D721Med (cell line): Measurements from ENCODE around the gene C17orf113.

Experiments used
- DNase-seq: peaks from one replicate; pipeline ENCODE4 v3.0.0; 2011; ENCODE audit warnings: low spot score; ENCODE audit not compliant: insufficient read length
- FAIRE-seq: peaks from 2 replicates; lab custom pipeline; 2011; peaks lifted over from hg19 to GRCh38; lab: Jason Lieb, UNC
- CTCF ChIP-seq: IDR thresholded peaks from 2 replicates; pipeline ENCODE4 v1.5.1; 2012; ENCODE audit warnings: mild to moderate bottlenecking, control low read depth; ENCODE audit not compliant: insufficient read depth; ENCODE audit errors: missing control alignments

Gene C17orf113

GRCh38 chr17:42040818-42041217 lies 9.6 kb downstream of the C17orf113 start:
- FAIRE-seq (no peak), DNase-seq (no peak)
- no peak for TF ChIP-seq CTCF

DNA sequence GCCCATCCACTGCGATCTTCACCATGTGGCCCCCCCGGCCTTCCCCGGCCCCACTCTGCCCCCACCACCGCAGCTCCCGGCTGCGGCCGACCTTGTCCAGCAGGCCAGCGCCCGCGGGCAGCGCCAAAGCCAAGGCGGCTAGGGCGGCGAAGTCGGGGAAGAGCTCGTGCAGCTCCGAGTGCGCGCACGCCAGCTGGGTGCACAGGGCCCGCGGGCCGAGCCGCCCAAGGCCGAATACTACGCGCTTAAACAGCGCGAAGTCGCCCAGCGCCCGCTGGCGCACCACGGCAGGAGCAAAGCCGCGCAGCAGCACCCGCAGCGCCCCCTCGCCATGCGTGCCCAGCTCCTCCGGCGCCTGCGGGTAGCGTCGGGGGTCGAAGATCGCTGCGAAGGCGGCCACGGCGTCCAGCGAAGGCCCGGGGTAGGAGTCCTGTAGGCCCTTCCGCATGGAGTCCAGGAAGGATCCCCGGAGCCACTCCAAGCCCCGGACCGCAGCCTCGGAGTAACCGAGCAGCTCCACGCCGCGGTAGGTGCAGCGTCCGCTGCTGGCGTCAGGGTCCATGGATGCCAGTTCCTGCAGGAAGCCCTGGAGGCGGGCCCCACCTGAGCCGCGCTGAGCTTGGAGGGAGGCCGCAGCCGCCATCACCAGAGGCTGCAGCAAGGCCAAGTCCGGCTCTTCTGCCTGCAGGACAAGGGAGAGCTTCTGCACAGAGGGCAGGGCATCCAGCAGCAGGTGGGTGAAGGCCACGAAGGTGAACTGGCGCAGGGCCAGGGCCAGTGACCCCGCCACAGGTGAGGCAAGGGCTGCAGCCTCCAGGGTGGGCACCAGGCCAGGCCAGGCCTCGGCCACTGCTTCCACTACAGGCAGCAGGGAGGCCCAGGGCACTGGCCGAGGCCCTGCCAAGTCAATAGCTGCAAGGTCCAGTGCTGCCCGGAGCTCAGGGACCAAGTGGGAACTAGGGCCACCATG lies 10.3 kb downstream of the C17orf113 start:
- FAIRE-seq (no peak), DNase-seq (no peak)
- no peak for TF ChIP-seq CTCF

- no peak for TF ChIP-seq CTCF
- FAIRE-seq (no peak), DNase-seq (no peak)
These were observed 12.0 kb downstream of the C17orf113 start for GRCh38 chr17:42038221-42038973.

GRCh38 chr17:42034059-42034458 lies 16.3 kb downstream of the C17orf113 start:
- TF ChIP-seq CTCF = no peak
- no peak for FAIRE-seq
- DNase-seq = no peak

DNA sequence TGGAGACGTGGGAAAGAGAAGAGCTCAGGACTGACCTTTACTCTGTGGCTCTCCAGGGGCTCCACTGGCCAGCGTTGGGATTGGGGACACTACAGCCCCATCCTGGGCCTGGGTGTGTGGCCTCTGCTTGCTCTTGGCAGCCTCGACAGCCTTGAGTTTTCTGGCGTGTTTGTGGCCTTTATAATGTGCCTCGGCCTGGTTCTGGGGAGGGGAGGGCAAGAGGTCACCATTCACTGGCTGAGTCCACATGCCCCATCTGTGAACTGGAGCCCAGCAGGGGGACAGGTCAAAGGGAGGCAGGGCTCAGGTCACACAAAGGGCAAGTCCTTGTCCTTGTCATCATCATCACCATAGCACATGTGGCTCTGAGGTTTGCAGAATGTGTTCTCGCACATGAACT lies 18.8 kb downstream of the C17orf113 start:
- FAIRE-seq = no peak
- no peak for DNase-seq
- TF ChIP-seq CTCF = no peak

GRCh38 chr17:42028791-42029127 lies 21.6 kb downstream of the C17orf113 start:
- TF ChIP-seq CTCF = no peak
- DNase-seq (no peak), FAIRE-seq (no peak)
